ENCODE data around the gene GBP4.

DNA sequence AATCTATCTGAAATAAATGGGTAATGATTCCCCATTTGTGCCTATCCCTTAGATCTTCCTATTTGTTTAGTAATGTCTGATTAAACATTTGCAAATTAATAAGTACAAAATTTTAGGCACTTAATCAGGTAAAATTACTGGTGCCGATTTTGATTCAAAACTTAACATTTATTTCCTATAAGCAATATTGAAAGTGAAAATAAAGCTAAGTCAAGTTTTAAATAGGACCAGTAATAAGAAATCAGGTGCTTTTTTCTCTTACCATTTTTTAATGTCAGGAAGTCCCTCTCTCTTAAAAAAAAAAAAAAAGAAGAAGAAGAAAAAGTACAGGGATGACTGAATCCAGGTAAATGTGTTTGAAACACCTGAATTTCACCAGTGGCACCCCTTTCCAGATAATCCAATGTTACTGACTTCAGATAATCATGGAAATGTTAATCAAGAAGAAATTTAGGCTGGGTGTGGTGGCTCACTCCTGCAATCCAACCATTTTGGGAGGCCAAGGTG lies 836 bp upstream of the GBP4 start:
- TF ChIP-seq, protein P1, sequence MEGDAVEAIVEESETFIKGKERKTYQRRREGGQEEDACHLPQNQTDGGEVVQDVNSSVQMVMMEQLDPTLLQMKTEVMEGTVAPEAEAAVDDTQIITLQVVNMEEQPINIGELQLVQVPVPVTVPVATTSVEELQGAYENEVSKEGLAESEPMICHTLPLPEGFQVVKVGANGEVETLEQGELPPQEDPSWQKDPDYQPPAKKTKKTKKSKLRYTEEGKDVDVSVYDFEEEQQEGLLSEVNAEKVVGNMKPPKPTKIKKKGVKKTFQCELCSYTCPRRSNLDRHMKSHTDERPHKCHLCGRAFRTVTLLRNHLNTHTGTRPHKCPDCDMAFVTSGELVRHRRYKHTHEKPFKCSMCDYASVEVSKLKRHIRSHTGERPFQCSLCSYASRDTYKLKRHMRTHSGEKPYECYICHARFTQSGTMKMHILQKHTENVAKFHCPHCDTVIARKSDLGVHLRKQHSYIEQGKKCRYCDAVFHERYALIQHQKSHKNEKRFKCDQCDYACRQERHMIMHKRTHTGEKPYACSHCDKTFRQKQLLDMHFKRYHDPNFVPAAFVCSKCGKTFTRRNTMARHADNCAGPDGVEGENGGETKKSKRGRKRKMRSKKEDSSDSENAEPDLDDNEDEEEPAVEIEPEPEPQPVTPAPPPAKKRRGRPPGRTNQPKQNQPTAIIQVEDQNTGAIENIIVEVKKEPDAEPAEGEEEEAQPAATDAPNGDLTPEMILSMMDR (IDR thresholded peaks at IDR 0.05; ENCODE audit: low read depth, low read length): no peak
- TF ChIP-seq EZH2phosphoT487 (IDR thresholded peaks at IDR 0.05; ENCODE audit: low read depth): no peak

All from OCI-LY3 (cell line).